SK-N-MC (cell line): Measurements from ENCODE around the gene CD96.

ENCODE experiments used
- EZH2 ChIP-seq: fragments of 200-600 bp; sonication (generic); IDR thresholded peaks from one replicate; pipeline ENCODE4 v1.6.1; 2017; ENCODE audit warnings: antibody characterized with exemption
- POLR2AphosphoS5 ChIP-seq: IDR thresholded peaks from 2 replicates; pipeline ENCODE4 v1.6.1; 2012; ENCODE audit warnings: mild to moderate bottlenecking, low read depth, low read length, borderline replicate concordance

DNA sequence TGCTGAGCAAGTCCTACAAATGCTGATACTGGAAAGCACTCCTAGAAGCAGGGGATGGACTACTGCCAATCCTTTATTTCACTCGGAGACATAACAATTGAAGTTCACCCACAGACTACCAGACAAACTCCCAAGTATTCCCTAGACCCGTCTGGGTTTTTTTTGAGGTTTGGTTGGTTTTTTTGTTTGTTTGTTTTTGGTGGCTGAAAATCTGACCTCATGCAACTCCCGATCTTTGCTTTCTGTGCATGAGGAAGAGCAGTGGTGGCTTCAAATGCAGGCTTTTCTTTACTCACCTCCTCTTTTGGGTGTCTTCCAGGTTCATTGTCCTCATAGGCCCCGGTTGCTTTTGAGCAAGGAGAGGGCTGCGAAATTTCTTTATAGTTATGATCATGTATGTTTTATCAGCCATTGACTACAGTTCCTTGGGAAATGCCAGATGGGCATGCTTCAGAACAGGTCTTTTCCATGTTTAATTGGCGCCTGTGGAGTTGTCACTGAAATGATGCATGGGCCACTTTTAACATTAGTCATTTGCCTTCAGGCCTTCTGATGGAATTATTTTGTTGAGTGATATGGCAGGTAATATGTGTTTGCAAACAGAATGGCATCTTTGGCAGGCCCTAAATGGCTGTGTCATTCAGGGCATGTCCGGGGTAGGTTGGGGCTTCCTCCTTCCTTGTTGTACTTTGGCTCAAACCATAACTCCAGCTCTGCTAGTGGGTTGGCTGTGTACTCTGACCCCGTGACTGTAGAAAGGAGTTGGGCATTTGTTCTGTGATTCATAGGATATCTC lies 134.4 kb downstream of the CD96 start:
- TF ChIP-seq POLR2AphosphoS5 (no peak), EZH2 (no peak)
